Gastroesophageal sphincter (tissue), 3 donors: ENCODE measurements around the gene RABGGTA.
A peak's percentile ranks its signal among the peaks of the same experiment; 100 is the strongest.

Source experiments
- POLR2A ChIP-seq, 2 donors: fragments of 450-650 bp; IDR thresholded peaks; one replicate each; pipeline ENCODE4 v1.6.1; 2017; ENCODE audit warnings: antibody characterized with exemption in 2 of 2, mild to moderate bottlenecking in 2 of 2, moderate library complexity in 1 of 2
- TF ChIP-seq, protein P1 (sequence below), 4 experiments: fragments of 200-600 bp in 2 of 4; fragments of 450-650 bp in 2 of 4; sonication (generic) in 1 of 4; IDR thresholded peaks; one replicate each; pipeline ENCODE4 v1.5.1; 2017 to 2019; ENCODE audit warnings: antibody characterized with exemption in 4 of 4, mild to moderate bottlenecking in 2 of 4, moderate library complexity in 2 of 4

DNA sequence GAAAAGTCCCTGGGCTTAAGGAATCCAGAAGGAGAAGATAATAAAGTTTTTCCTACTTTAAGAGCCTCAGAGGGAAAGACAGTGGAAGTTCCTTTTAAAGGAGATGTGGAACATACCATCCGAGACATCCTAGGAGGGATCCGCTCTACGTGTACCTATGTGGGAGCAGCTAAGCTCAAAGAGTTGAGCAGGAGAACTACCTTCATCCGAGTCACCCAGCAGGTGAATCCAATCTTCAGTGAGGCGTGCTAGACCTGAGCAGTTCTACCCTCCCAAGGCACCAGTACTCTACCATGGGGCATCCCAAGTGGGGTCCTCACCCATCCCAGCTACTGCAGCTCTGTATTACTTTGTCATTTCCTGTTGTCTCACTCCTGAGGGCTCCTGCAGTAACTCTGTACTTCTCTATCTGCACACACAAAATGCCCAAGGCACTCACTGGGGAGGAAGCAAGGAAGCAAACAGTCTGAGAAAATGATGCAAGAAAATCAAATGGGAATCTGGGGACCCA is 32.8 kb downstream of the RABGGTA start:
- TF ChIP-seq POLR2A (IDR thresholded peaks at IDR 0.05) = peak in 1 of 2 donors; percentile 7
- TF ChIP-seq, protein P1, sequence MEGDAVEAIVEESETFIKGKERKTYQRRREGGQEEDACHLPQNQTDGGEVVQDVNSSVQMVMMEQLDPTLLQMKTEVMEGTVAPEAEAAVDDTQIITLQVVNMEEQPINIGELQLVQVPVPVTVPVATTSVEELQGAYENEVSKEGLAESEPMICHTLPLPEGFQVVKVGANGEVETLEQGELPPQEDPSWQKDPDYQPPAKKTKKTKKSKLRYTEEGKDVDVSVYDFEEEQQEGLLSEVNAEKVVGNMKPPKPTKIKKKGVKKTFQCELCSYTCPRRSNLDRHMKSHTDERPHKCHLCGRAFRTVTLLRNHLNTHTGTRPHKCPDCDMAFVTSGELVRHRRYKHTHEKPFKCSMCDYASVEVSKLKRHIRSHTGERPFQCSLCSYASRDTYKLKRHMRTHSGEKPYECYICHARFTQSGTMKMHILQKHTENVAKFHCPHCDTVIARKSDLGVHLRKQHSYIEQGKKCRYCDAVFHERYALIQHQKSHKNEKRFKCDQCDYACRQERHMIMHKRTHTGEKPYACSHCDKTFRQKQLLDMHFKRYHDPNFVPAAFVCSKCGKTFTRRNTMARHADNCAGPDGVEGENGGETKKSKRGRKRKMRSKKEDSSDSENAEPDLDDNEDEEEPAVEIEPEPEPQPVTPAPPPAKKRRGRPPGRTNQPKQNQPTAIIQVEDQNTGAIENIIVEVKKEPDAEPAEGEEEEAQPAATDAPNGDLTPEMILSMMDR (IDR thresholded peaks at IDR 0.05) = no peak
